B cell (primary cell): Measurements from ENCODE around the gene MCF2L. TPM values are rescaled to one million over a fixed set of nuclear protein-coding genes. Genes with fewer than 3 reads are reported as not detected.

Source experiments
- ATAC-seq: fragments of 200-7000 bp; cut with Tn5 transposase; one replicate; pipeline ENCODE4 v1.10.0; 2021; ENCODE audit warnings: low read depth, mild to moderate bottlenecking, moderate number of reproducible peaks, moderate library complexity
- CTCF ChIA-PET: fragments of 350-600 bp; sonication (Branson Sonifier 250); formaldehyde crosslinking; loops from one replicate; lab custom pipeline; 2021; ENCODE audit warnings: antibody characterized with exemption, inconsistent platforms; lab: Charles Lee
- POLR2A ChIA-PET: fragments of 350-600 bp; sonication (Branson Sonifier 250); formaldehyde crosslinking; loops from one replicate; lab custom pipeline; 2021; ENCODE audit warnings: antibody characterized with exemption; lab: Charles Lee
- DNase-seq: peaks from one replicate; pipeline ENCODE4 v3.0.0; 2013
- H2AFZ ChIP-seq: 2 replicates; pipeline ENCODE4 v1.6.1; 2012; ENCODE audit warnings: mild to moderate bottlenecking, low read depth, low read length; ENCODE audit not compliant: insufficient read depth, poor library complexity, severe bottlenecking
- H3K27ac ChIP-seq, 2 donors: 1 replicate in 1 of 2; 2 replicates in 1 of 2; pipeline ENCODE4 v1.5.1; 2012 to 2013; ENCODE audit warnings: low read length in 2 of 2, mild to moderate bottlenecking in 2 of 2, moderate library complexity in 1 of 2
- H3K27me3 ChIP-seq, 4 experiments: fragments of 200-600 bp in 1 of 4; sonication (generic) in 1 of 4; replicated peaks in 1 of 4; 1 replicate in 2 of 4; 2 replicates in 2 of 4; pipeline versions ENCODE4 v1.6.1 to v1.7.0; 2013 to 2016; ENCODE audit warnings: low read length in 3 of 4, mild to moderate bottlenecking in 2 of 4, mixed read lengths in 1 of 4, moderate library complexity in 1 of 4; ENCODE audit not compliant: insufficient read depth in 4 of 4, control insufficient read depth in 3 of 4; ENCODE audit errors: control extremely low read depth in 1 of 4
- H3K36me3 ChIP-seq, 2 experiments: replicated peaks in 1 of 2; 1 replicate in 1 of 2; 2 replicates in 1 of 2; pipeline versions ENCODE4 v1.6.1 to v1.7.1; 2013; ENCODE audit warnings: low read length in 1 of 2; ENCODE audit not compliant: insufficient read depth in 2 of 2, control insufficient read depth in 1 of 2; ENCODE audit errors: control extremely low read depth in 1 of 2, extremely low read depth in 1 of 2
- H3K4me1 ChIP-seq, 2 donors: fragments of 200-600 bp in 1 of 2; sonication (generic) in 1 of 2; 1 replicate in 1 of 2; 2 replicates in 1 of 2; pipeline versions ENCODE4 v1.5.1 to v1.6.1; 2013 to 2017; ENCODE audit warnings: low read length in 2 of 2; ENCODE audit not compliant: control insufficient read depth in 2 of 2, insufficient read depth in 2 of 2
- H3K4me2 ChIP-seq: replicated peaks from 2 replicates; pipeline ENCODE3; 2012; ENCODE audit warnings: mild to moderate bottlenecking, low read depth, low read length; ENCODE audit not compliant: poor library complexity, severe bottlenecking
- H3K4me3 ChIP-seq, 5 experiments: fragments of 200-600 bp in 1 of 5; sonication (generic) in 1 of 5; 1 replicate in 3 of 5; 2 replicates in 2 of 5; pipeline versions ENCODE4 v1.5.1 to v1.7.0; 2011 to 2016; ENCODE audit warnings: low read length in 4 of 5, mild to moderate bottlenecking in 4 of 5, low read depth in 2 of 5, control low read depth in 1 of 5, moderate library complexity in 1 of 5; ENCODE audit not compliant: insufficient read depth in 1 of 5; ENCODE audit errors: control extremely low read depth in 1 of 5, extremely low read depth in 1 of 5
- H3K79me2 ChIP-seq: fragments of 200-600 bp; sonication (generic); one replicate; pipeline ENCODE4 v1.6.0; 2016; ENCODE audit warnings: low read length; ENCODE audit not compliant: control insufficient read depth, insufficient read depth
- H3K9ac ChIP-seq: fragments of 200-600 bp; sonication (generic); 2 replicates; pipeline ENCODE4 v1.6.1; 2017; ENCODE audit warnings: mild to moderate bottlenecking, low read length, moderate library complexity
- H3K9me3 ChIP-seq, 3 donors: one replicate each; pipeline versions ENCODE4 v1.6.1 to v1.7.1; 2013; ENCODE audit warnings: low read length in 2 of 3; ENCODE audit not compliant: control insufficient read depth in 2 of 3, insufficient read depth in 1 of 3; ENCODE audit errors: control extremely low read depth in 1 of 3
- H4K20me1 ChIP-seq: 2 replicates; pipeline ENCODE4 v1.6.0; 2012; ENCODE audit warnings: mild to moderate bottlenecking, low read length; ENCODE audit not compliant: insufficient read depth, control insufficient read depth, poor library complexity, severe bottlenecking
- H3K27ac Mint-ChIP-seq: one replicate; pipeline ENCODE4 v1.8.0; 2021; ENCODE audit warnings: mixed read lengths
- H3K27me3 Mint-ChIP-seq: one replicate; pipeline ENCODE4 v1.8.0; 2021; ENCODE audit warnings: mixed read lengths
- H3K4me1 Mint-ChIP-seq: one replicate; pipeline ENCODE4 v1.8.0; 2021; ENCODE audit warnings: mixed read lengths
- H3K4me3 Mint-ChIP-seq: one replicate; pipeline ENCODE4 v1.8.0; 2021; ENCODE audit warnings: mixed read lengths
- H3K9me3 Mint-ChIP-seq: one replicate; pipeline ENCODE4 v1.8.0; 2022; ENCODE audit warnings: mixed read lengths; ENCODE audit not compliant: insufficient read depth
- CTCF ChIP-seq: fragments of 200-600 bp; IDR thresholded peaks from one replicate; pipeline ENCODE4 v1.8.0; 2022; ENCODE audit warnings: antibody characterized with exemption, mild to moderate bottlenecking
- EZH2 ChIP-seq: IDR thresholded peaks from 2 replicates; pipeline ENCODE4 v1.6.1; 2012; ENCODE audit warnings: borderline replicate concordance, low read depth, mild to moderate bottlenecking, moderate library complexity, low read length; ENCODE audit not compliant: insufficient read depth, poor library complexity, severe bottlenecking
- WGBS: methylation state at CpG from one replicate; pipeline ENCODE4 v1.1.5; 2013; ENCODE audit warnings: missing lambda C conversion rate; ENCODE audit not compliant: insufficient coverage; 5-methylcytosine and 5-hydroxymethylcytosine counted together
- intact Hi-C: fragments of 100-400 bp; cut with micrococcal nuclease; formaldehyde crosslinking; loops from one replicate; pipeline ENCODE4 v1.10.0; 2022
- polyA plus RNA-seq: library from polyadenylated mRNA; depleted of rRNA; stranded (reverse); fragments of >200 nt; gene quantifications from 2 replicates; pipeline ENCODE4 v1.2.3, GENCODE V29; 2012
- total RNA-seq, 2 donors: library from RNA; stranded (reverse); fragments of 120-200 nt in 1 of 2; gene quantifications; 1 replicate in 1 of 2; 2 replicates in 1 of 2; pipeline versions ENCODE4 v1.2.3 to v1.2.4, GENCODE V29; 2013 to 2022

Gene MCF2L
- total and polyA plus RNA-seq, 2 donors (not counting 1 experiment from before 2014, with no cell fraction given) = 3.7 to 8.2 TPM

DNA sequence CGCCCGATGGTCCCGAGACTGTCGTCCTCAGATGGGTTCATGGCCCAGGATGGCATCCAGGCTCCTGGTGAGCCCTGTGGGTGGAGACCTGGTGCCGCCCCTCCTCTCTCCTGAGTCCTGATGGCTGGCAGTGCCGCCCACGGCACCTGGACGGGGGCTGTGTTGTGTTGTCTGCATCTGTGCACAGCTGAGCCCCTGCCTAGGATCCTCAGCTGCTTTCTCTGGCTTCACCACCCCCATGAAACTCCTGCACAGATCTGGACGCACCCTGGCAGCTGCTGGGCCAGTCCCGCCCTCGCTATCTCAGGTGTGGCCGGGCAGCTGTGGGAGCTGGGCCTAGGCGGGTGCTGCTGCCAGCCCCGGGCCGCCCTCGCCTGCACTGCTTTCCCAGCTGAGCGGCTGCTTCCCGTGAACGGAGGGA, 27.7 kb downstream of the MCF2L start:
- H3K4me2 ChIP-seq = no peak overlapping the region
- CTCF ChIA-PET = no interaction called here

More for the DNA sequence above, 27.7 kb downstream of the MCF2L start:
- ATAC-seq (no peak), DNase-seq (no peak)
- Histone ChIP-seq H3K4me1 (no peaks in the 10 kb centered on the region), H3K36me3 (no peaks in the 10 kb centered on the region), H4K20me1 (no peaks in the 10 kb centered on the region), H3K9me3 (no peaks in the 10 kb centered on the region), H3K4me3 (no peak overlapping the region), H3K9ac (no peak overlapping the region), H3K27ac (no peak overlapping the region), H3K79me2 (no peaks in the 10 kb centered on the region), H2AFZ (no peak overlapping the region), H3K27me3 (peaks cover 0 to 3% (median 0%) of the 10 kb centered on the region in 4 experiments)
- H3K27ac Mint-ChIP-seq = no peak overlapping the region
- WGBS = 94% methylated on average over 19 of the region's 19 CpGs
- peaks cover 4% of the 10 kb centered on the region for H3K4me1 Mint-ChIP-seq
- intact Hi-C loops = no loop called here
- H3K4me3 Mint-ChIP-seq = no peak overlapping the region
- POLR2A ChIA-PET = no interaction called here
- no peaks in the 10 kb centered on the region for H3K9me3 Mint-ChIP-seq
- H3K27me3 Mint-ChIP-seq = peaks cover 11% of the 10 kb centered on the region
- TF ChIP-seq CTCF (no peak), EZH2 (no peak)
